ENCODE results near the gene ESM1.
"Not testable (repeated sequence)": the region's sequence is repeated elsewhere in the genome, so short reads cannot be mapped to it uniquely, and the experiment has no call there.

ESM1 gene, protein sequence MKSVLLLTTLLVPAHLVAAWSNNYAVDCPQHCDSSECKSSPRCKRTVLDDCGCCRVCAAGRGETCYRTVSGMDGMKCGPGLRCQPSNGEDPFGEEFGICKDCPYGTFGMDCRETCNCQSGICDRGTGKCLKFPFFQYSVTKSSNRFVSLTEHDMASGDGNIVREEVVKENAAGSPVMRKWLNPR

DNA sequence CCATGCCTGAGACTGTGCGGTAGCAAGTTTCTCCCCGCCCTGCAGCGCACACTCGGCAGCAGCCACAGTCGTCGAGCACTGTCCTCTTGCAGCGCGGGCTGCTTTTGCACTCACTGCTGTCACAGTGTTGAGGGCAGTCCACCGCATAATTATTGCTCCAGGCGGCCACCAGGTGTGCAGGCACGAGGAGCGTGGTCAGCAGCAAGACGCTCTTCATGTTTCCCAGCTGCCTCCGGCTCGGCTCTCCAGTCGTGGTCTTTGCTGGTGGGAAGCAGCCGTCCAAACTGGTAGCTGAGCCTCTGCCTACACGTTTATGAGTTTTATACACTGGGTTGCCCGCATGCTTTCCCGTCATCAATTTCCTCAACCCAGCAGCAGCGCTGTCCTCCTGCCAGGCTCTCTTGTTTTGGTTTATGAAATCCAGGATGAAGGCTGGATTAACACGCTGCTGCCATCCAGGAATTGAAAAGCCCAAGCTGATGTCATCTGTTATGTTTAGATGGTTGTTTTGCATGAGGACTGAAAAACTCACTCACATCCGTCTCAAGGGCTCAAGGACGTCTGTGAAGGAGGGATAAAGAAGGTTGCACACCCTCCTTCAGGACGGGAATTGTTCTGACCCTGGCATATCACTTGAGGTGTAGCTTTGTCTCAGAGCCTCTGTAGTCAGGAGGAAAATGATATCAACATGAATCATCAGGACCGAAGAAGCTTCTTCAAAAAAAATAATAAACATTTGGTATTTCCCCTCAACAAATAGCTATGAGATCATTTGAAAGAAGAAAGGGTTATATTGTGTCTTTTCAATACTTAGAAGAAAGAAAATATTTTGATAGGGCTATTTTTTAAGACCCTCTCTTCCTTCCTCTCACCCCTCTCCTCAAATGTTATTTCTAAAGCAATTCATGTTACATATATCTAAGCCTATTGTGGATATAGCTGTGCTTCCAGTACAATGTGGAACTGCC is at the start of gene ESM1:
Gene ESM1, minus strand, starts transcription at position 293 of the 968 bp plus-strand sequence. Its CDS starts 76 bp downstream, at position 217.
- peak; percentile 59 for DNase-seq (ENCODE audit: low spot score)

DNA sequence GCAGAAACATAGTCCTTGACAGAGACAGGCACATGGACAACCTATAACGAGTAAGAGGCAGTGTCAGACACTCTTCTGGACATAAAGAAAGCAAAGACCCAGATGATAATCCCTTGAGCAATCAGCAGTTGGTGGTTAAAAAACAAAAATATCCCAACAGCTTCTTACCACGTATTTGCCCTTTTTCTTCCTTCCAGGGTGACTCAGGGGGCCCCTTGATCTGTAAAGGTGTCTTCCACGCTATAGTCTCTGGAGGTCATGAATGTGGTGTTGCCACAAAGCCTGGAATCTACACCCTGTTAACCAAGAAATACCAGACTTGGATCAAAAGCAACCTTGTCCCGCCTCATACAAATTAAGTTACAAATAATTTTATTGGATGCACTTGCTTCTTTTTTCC is 48.2 kb upstream of the ESM1 start:
- DNase-seq (ENCODE audit: low spot score) = no peak

DNA sequence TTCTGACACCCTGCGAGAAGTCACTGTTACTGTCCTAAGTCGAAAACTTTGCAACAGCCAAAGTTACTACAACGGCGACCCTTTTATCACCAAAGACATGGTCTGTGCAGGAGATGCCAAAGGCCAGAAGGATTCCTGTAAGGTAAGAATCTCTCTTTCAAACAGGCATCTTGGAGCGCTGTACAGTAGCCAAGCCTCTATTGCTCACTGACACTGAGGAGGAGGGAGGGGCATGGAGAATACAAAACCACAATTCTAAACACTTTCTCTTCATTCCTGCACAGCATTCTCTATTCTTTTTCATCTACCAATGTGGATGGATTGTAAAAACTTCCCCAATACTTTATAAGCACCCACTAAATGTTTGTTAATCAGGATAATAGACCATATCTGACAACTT is 46.1 kb upstream of the ESM1 start:
- peak; percentile 29 for DNase-seq (ENCODE audit: low spot score)

- no peak for DNase-seq (ENCODE audit: low spot score)
Measured at GRCh38 chr5:55030676-55031369, 45.4 kb upstream of the ESM1 start.

GRCh38 chr5:55030220-55030619 is 44.8 kb upstream of the ESM1 start:
- no peak for DNase-seq (ENCODE audit: low spot score)

GRCh38 chr5:55027595-55027994 is 42.2 kb upstream of the ESM1 start:
- DNase-seq (ENCODE audit: low spot score) = no peak

DNA sequence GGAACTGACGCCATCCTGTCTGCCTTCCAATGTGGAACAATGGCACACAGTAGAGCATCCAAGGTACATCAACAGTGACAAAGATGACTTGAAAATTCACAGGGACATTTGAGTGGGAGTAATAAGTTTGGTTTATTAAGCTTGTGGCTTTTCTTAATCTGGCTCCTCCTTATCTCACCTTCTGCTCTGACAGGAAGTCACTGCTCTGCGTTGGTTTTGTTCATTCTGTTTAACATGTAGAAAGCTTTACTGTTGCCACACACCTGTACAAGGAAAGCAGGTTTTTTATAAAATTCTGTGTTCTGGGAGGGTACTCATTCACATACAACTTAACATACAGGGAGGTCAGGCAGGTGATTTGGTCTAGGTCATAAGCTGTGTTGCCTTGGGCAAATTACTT is 37.1 kb upstream of the ESM1 start:
- no peak for DNase-seq (ENCODE audit: low spot score)

DNA sequence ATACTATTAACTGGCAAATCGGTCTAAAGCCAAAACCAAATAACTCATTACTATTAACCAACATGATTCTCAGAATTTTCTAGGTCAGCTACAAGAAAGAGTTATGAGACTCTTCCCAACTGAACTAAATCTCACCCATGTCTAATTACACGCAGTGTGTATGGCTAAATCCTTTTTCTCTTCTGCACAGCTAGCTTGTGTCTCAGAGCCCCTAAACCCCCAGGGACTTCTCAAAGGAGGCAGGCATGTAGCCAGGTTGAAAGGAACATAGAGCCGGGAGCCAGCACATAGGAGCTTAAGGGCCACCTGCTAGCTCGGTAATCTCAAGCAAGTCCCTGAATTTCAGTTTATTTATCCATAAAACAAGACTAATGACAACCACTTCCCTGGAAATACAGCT is 36.4 kb upstream of the ESM1 start:
- no peak for DNase-seq (ENCODE audit: low spot score)

DNA sequence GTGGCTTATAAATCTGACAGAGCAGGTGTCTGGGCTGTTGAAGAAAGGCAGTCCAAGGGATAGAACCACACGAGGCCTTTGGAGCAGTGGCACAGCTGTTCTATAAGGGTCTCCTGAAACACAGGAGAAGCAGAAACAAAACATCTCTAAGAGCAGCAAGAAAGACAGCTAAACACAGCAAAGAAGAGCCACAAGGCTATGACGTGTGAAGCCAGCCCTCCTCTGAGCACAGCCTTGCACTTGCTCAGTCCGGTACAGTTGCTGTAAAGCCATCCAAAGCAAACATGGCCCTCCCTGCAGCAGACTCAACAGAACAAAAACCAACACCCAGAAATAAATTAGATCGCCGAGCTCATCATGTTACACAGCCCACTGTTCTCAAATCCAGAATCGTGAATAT is 36.0 kb upstream of the ESM1 start:
- DNase-seq (ENCODE audit: low spot score) = no peak

DNA sequence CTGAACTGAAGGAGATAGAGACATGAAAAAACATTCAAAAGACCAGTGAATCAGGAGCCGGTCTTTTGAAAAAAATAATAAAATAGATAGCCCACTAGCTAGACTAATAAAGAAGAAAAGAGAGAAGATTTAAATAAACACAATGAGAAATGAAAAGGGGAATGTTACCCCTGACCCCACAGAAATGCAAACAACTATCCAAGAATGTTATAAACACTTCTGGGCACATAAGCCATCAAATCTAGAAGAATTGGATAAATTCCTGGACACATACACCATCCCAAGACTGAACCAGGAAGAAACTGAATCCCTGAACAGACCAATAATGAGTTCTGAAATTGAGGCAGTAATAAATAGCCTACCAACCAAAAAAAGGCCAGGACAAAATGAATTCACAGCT is 24.8 kb upstream of the ESM1 start:
- DNase-seq (ENCODE audit: low spot score) = not testable (repeated sequence)

GRCh38 chr5:55004729-55005128 is 19.3 kb upstream of the ESM1 start:
- peak; percentile 53 for DNase-seq (ENCODE audit: low spot score)

DNA sequence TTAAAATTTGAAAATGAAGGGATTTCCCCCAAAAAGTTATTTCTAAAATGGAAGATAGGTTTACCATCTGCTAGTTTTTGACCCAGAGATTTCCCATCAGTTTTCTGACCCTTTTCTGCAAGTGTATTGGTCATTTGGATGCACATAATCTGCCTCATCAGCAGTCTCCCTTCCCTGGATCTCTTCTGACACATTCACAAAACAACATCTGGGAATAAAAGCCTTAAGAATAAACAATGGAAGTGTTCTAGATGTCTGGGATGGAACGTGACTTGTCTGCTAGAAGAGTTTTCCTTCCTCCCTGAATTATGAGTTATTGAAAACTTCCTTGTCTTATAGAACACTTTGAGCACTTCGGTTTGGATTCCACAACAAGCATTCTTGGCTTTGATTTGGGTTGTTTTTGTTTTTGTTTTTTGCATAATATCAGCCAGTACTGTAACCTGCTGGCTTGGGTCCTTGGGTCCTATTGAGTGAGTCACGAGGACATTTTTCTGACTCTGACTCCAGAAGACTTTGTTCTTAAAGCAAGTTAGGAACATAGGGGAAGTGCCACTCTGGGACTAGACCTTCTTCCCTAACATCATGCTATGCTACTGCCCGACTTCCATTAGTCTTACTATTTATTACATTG is 18.2 kb upstream of the ESM1 start:
- DNase-seq (ENCODE audit: low spot score) = no peak

- not testable (repeated sequence) for DNase-seq (ENCODE audit: low spot score)
Measured at GRCh38 chr5:55002166-55002565, 16.8 kb upstream of the ESM1 start.

DNA sequence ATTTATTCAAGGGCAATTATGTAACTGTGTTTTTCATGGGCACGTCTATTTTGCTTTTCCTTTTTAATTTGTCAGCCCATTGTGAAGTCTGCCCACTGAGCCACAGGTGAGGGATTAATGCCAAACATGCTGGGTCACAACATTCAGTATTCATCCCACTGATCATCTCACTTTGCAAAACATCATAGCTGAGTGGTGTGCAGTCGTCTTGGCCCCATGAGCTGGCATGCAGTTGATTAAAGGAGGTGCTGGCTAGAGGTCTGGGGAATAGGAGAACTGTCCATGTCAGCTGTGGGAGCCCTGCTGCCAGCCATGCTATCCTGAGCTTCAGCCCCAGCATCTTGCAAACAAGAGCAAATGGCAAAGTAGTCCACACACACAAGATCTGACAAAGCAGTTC is 11.7 kb upstream of the ESM1 start:
- peak; percentile 30 for DNase-seq (ENCODE audit: low spot score)

DNA sequence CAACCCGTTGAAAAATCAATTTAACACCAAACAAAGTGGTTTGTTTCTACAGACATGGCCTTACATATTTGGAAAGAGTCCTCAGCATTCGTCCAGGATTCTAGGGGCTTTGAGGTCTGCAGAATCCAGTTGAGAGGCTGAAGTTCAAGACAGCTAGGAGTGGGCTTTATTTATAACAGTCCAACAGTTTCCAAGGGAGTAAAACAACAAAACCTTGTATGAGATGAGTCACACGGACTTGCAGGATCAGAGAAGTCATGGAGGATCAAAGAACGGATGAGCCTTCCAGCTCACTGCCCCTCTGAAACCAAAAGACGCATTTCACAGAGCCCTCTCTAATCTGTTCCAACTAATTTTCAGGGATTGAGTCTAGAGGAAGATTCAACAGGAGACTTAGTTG is 11.1 kb upstream of the ESM1 start:
- no peak for DNase-seq (ENCODE audit: low spot score)

DNA sequence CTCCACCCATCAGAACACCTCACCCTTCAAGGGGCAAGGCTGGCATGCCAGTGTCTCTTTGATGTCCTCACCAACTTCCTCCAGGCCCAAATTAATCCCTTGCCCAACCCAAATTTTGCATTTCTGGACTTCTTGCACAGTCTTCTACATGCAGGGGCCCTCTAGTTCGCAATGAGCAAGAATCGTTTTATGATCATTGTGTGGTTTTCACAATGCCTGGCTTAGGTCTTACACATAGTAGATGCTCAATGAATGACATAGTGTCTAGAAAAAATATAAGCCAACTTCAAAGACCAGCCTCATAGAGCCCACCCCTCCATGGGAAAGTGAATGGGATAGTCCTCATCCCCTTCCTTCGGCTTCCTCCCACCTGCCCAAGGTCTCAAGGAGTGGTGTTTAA is 9.8 kb upstream of the ESM1 start:
- no peak for DNase-seq (ENCODE audit: low spot score)

DNA sequence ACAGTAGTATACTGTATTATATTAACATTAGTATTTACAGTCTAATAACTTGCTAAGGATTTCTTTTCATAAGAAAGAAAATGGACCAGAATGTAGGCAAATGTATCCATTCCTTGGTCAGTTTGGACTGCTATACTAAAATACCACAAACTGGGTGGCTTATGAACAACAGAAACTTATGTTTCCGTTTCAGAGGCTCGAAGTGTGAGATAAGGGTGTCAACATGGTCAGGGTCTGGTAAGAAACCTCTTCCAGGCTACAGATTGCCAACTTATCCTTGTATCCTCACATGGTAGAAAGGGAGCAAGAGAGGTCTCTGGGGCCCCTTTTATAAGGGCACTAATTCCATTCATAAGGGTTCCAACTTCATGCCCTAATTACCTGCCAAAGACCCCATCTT is 9.2 kb upstream of the ESM1 start:
- no peak for DNase-seq (ENCODE audit: low spot score)

DNA sequence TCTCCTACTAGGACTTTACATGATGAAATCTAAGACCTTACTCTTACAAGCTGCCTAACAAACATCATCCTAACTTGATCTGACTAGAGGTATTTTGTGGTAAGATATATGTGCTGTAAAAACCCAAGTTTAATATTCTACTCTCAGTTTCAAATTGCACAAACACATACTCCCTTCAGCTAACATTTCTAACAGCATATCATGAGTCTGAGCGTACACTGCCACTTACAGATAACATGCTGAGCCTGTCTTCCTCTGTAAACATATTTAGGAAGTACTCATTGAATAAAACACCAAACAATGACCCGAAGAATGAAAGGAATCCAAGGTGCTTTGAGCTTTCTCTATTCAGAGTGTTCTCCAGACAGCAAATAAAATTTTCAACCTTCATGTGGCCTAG is 7.9 kb upstream of the ESM1 start:
- DNase-seq (ENCODE audit: low spot score) = no peak

GRCh38 chr5:54991416-54991815 is 6.0 kb upstream of the ESM1 start:
- DNase-seq (ENCODE audit: low spot score) = no peak

DNA sequence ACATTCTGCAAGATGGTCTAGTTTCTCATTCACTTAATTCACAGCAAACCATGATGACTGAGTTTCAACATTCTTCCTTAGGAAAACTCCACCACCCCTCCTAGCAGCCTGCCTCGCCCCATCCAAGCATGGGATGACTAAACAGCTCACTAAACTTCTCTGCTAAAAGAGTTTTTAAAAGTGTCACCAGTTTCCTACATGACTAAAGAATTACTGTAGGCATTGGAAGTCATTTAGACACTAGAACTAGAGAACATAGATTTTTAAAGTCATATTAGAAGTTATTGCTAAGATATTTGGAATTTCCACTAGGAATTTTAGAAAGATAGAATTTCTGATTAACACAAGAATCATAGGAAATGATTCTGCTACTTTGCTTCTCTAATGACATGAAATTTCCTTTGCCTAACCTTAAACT is 5.5 kb upstream of the ESM1 start:
- DNase-seq (ENCODE audit: low spot score) = peak; percentile 79

GRCh38 chr5:54988817-54989216 is 3.4 kb upstream of the ESM1 start:
- no peak for DNase-seq (ENCODE audit: low spot score)

DNA sequence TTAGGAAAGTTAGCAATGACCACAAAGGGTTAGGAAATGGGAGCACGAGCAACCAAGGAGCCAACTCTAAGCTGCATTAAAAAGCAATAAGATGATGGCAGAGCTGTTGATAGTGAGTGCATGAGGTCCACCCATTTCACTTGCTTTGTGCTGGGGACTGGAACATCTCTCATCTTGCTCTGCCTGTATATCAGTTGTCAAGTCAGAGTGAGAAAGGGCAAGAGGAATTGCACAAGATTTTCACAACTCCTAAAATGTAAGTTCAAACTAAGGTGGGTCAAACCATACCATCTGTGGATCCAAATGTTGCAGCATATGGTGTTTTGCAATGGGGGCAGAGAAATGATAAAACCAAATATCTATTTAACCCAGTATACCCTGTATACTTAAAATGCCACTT is 2.8 kb upstream of the ESM1 start:
- DNase-seq (ENCODE audit: low spot score) = no peak
